A549 (cell line): ENCODE measurements around the gene TGFBR2. TPM values are rescaled to one million over a fixed set of nuclear protein-coding genes. Genes with fewer than 3 reads are reported as not detected.
A peak's percentile ranks its signal among the peaks of the same experiment; 100 is the strongest.

Experiments used
- ATAC-seq, 2 experiments: fragments of 200-7000 bp in 1 of 2; fragments of >200 bp in 1 of 2; cut with Nextera tagmentation in 1 of 2; cut with Tn5 transposase in 1 of 2; 3 replicates each; pipeline versions ENCODE4 v1.8.0 to v1.9.1; 2018 to 2020; ENCODE audit warnings: mild to moderate bottlenecking in 1 of 2, moderate library complexity in 1 of 2
- CTCF ChIA-PET: fragments of 300-600 bp; sonication (Branson Sonifier 250); formaldehyde crosslinking; extraction: SDS; loops from one replicate; lab custom pipeline; 2021; ENCODE audit warnings: antibody characterized with exemption, inconsistent platforms; lab: Yijun Ruan, JAX
- POLR2A ChIA-PET: fragments of 350-600 bp; formaldehyde crosslinking; extraction: SDS; loops from one replicate; lab custom pipeline; 2021; ENCODE audit warnings: antibody characterized with exemption, inconsistent platforms; lab: Yijun Ruan, JAX
- DNase-seq, 2 experiments: peaks; one replicate each; pipeline versions ENCODE4 v3.0.0 to v3.0.0-alpha.2; 2011 to 2016; ENCODE audit warnings: low read depth in 1 of 2, low spot score in 1 of 2
- FAIRE-seq: peaks from 2 replicates; lab custom pipeline; 2011; peaks lifted over from hg19 to GRCh38; lab: Jason Lieb, UNC
- H3K27ac ChIP-seq, 2 experiments: fragments of >200 bp; sonication (Bioruptor Twin); formaldehyde crosslinking; 3 replicates each; pipeline ENCODE4 v1.5.1; 2016 to 2017
- H3K4me1 ChIP-seq: fragments of >200 bp; sonication (Bioruptor Twin); formaldehyde crosslinking; 3 replicates; pipeline ENCODE4 v1.6.1; 2016
- H3K4me2 ChIP-seq: fragments of >200 bp; sonication (Bioruptor Twin); formaldehyde crosslinking; 3 replicates; pipeline ENCODE4 v1.6.1; 2016
- H3K4me3 ChIP-seq: fragments of >200 bp; sonication (Bioruptor Twin); formaldehyde crosslinking; 3 replicates; pipeline ENCODE4 v1.5.1; 2016
- H3K9me3 ChIP-seq: fragments of >200 bp; sonication (Bioruptor Twin); formaldehyde crosslinking; 3 replicates; pipeline ENCODE4 v1.6.1; 2016
- BHLHE40 ChIP-seq: IDR thresholded peaks from 2 replicates; pipeline ENCODE4 v1.6.1; 2012; ENCODE audit warnings: low read depth, low read length, inconsistent platforms
- CHD4 ChIP-seq: fragments of 200-600 bp; sonication (generic); IDR thresholded peaks from 2 replicates; pipeline ENCODE4 v1.6.1; 2016; ENCODE audit warnings: antibody characterized with exemption, mild to moderate bottlenecking, borderline replicate concordance
- ELK1 ChIP-seq: fragments of 150-350 bp; IDR thresholded peaks from 2 replicates; pipeline ENCODE4 v1.6.1; 2014; ENCODE audit warnings: low read depth, mild to moderate bottlenecking, low read length
- EP300 ChIP-seq, 2 experiments: fragments of >200 bp; sonication (Bioruptor Twin); formaldehyde crosslinking; IDR thresholded peaks; 2 replicates in 1 of 2; 3 replicates in 1 of 2; pipeline ENCODE4 v1.6.1; 2016 to 2017
- ESRRA ChIP-seq: fragments of 150-350 bp; IDR thresholded peaks from 2 replicates; pipeline ENCODE4 v1.6.1; 2014; ENCODE audit warnings: mild to moderate bottlenecking, low read length, borderline replicate concordance
- FOSB ChIP-seq: fragments of 250-450 bp; sonication (Bioruptor Pico); IDR thresholded peaks from 2 replicates; pipeline ENCODE4 v1.5.0; 2020; ENCODE audit warnings: mild to moderate bottlenecking, moderate library complexity
- FOSL2 ChIP-seq, 2 experiments: fragments of 450-650 bp in 1 of 2; fragments of >200 bp in 1 of 2; sonication (Bioruptor Twin) in 1 of 2; formaldehyde crosslinking; IDR thresholded peaks; 2 replicates each; pipeline versions ENCODE4 v1.5.0 to v1.6.1; 2016 to 2020; ENCODE audit warnings: mild to moderate bottlenecking in 1 of 2, moderate library complexity in 1 of 2
- FOXS1 ChIP-seq: fragments of 250-450 bp; sonication (Bioruptor Pico); IDR thresholded peaks from 2 replicates; pipeline ENCODE4 v1.5.0; 2020; ENCODE audit warnings: mild to moderate bottlenecking, moderate library complexity
- GATA3 ChIP-seq: IDR thresholded peaks from 2 replicates; pipeline ENCODE4 v1.6.1; 2012; ENCODE audit warnings: borderline replicate concordance
- HOXA7 ChIP-seq: fragments of 250-450 bp; sonication (Bioruptor Pico); IDR thresholded peaks from 2 replicates; pipeline ENCODE4 v1.5.0; 2020; ENCODE audit warnings: mild to moderate bottlenecking, moderate library complexity
- HOXB5 ChIP-seq: fragments of 250-450 bp; sonication (Bioruptor Pico); IDR thresholded peaks from 2 replicates; pipeline ENCODE4 v1.5.0; 2020; ENCODE audit warnings: mild to moderate bottlenecking, moderate library complexity
- JUNB ChIP-seq: fragments of >200 bp; sonication (Bioruptor Twin); formaldehyde crosslinking; IDR thresholded peaks from 2 replicates; pipeline ENCODE4 v1.6.1; 2016
- KDM1A ChIP-seq: fragments of 200-600 bp; sonication (generic); IDR thresholded peaks from 2 replicates; pipeline ENCODE4 v1.6.1; 2016; ENCODE audit warnings: low read depth, mild to moderate bottlenecking
- KDM5A ChIP-seq: fragments of 200-600 bp; sonication (generic); IDR thresholded peaks from 2 replicates; pipeline ENCODE4 v1.6.1; 2016; ENCODE audit warnings: antibody characterized with exemption, mild to moderate bottlenecking
- MAFK ChIP-seq: fragments of 450-650 bp; IDR thresholded peaks from 2 replicates; pipeline ENCODE4 v1.6.1; 2014; ENCODE audit not compliant: partially characterized antibody
- PHF8 ChIP-seq: fragments of 200-600 bp; sonication (generic); IDR thresholded peaks from 2 replicates; pipeline ENCODE4 v1.6.1; 2016; ENCODE audit warnings: low read depth, mild to moderate bottlenecking, antibody characterized with exemption, moderate library complexity, borderline replicate concordance
- POLR2AphosphoS2 ChIP-seq: conservative IDR thresholded peaks from 2 replicates; pipeline ENCODE4 v1.6.1; 2012; ENCODE audit warnings: low read length, improper control_type of control experiment, inconsistent platforms
- RAD21 ChIP-seq, 2 experiments: fragments of >200 bp in 1 of 2; sonication (Bioruptor Twin) in 1 of 2; formaldehyde crosslinking in 1 of 2; IDR thresholded peaks in 1 of 2; conservative IDR thresholded peaks in 1 of 2; 2 replicates in 1 of 2; 3 replicates in 1 of 2; pipeline ENCODE4 v1.6.1; 2012 to 2018; ENCODE audit warnings: inconsistent platforms in 1 of 2
- SMC3 ChIP-seq: fragments of >200 bp; sonication (Bioruptor Twin); formaldehyde crosslinking; IDR thresholded peaks from 3 replicates; pipeline ENCODE4 v1.6.1; 2018; ENCODE audit warnings: inconsistent platforms
- TFCP2L1 ChIP-seq: fragments of 250-450 bp; sonication (Bioruptor Pico); IDR thresholded peaks from 2 replicates; pipeline ENCODE4 v1.5.0; 2021; ENCODE audit warnings: mild to moderate bottlenecking
- TP53 ChIP-seq: fragments of 250-450 bp; sonication (Bioruptor Pico); IDR thresholded peaks from 2 replicates; pipeline ENCODE4 v1.5.0; 2021; ENCODE audit warnings: mild to moderate bottlenecking, moderate library complexity
- ZC3H11A ChIP-seq: fragments of 450-650 bp; IDR thresholded peaks from 2 replicates; pipeline ENCODE4 v1.6.1; 2014; ENCODE audit warnings: antibody characterized with exemption, mild to moderate bottlenecking
- ZFP36 ChIP-seq: fragments of 450-650 bp; IDR thresholded peaks from 2 replicates; pipeline ENCODE4 v1.6.1; 2014; ENCODE audit warnings: borderline replicate concordance; ENCODE audit not compliant: partially characterized antibody
- WGBS: methylation state at CpG from one replicate; pipeline ENCODE4 v1.1.6; 2017; ENCODE audit errors: missing lambda C conversion rate; 5-methylcytosine and 5-hydroxymethylcytosine counted together
- polyA plus RNA-seq, 4 experiments: library from polyadenylated mRNA; depleted of rRNA in 3 of 4; stranded (reverse); fragments of >200 nt; fragmentation: RNase III in 1 of 4; extraction: RNeasy Plus Mini Kit Qiagen cat#74134 plus additional on column Dnase treatment in 1 of 4; gene quantifications; 2 replicates in 3 of 4; 3 replicates in 1 of 4; pipeline ENCODE4 v1.2.3, GENCODE V29; 2011 to 2017
- TF ChIP-seq, protein P1 (sequence below): IDR thresholded peaks from 2 replicates; pipeline ENCODE4 v1.6.1; 2012
- TF ChIP-seq, protein P2 (sequence below): fragments of >200 bp; sonication (Bioruptor Twin); formaldehyde crosslinking; IDR thresholded peaks from 3 replicates; pipeline ENCODE4 v1.6.1; 2016
- TF ChIP-seq, protein P3 (sequence below): fragments of 200-600 bp; sonication (generic); IDR thresholded peaks from 2 replicates; pipeline ENCODE4 v1.6.1; 2016; ENCODE audit warnings: antibody characterized with exemption, mild to moderate bottlenecking, moderate library complexity
- TF ChIP-seq, protein P4 (sequence below): IDR thresholded peaks from 2 replicates; pipeline ENCODE4 v1.6.1; 2012; ENCODE audit warnings: low read depth, borderline replicate concordance
- TF ChIP-seq, protein P5 (sequence below): fragments of >200 bp; sonication (Bioruptor Twin); formaldehyde crosslinking; IDR thresholded peaks from 2 replicates; pipeline ENCODE4 v1.6.1; 2016
- TF ChIP-seq, protein P6 (sequence below): IDR thresholded peaks from 2 replicates; pipeline ENCODE4 v1.6.1; 2012

Gene TGFBR2
- polyA plus RNA-seq, 2 of the 4 experiments (the other 2 are of a cell fraction), result 48.5 to 97.4 TPM

GRCh38 chr3:30720586-30721313 lies 114.3 kb downstream of the TGFBR2 start (continued):
- TF ChIP-seq TP53 (CRISPR knock-in tag), result no peak
- no peak for TF ChIP-seq HOXA7 (CRISPR knock-in tag)
- no peak for TF ChIP-seq KDM1A
- TF ChIP-seq FOXS1 (CRISPR knock-in tag), result peak; percentile 91; the same call in 1 of the 2 replicates
- TF ChIP-seq SMC3, result peak; percentile 46; the same call in 2 of the 3 replicates
- no peak for TF ChIP-seq TFCP2L1 (CRISPR knock-in tag)
- TF ChIP-seq EP300 (IDR thresholded peaks at IDR 0.05), result peak; percentile 81 to 87; a peak in 4 of 5 replicates
- TF ChIP-seq BHLHE40, result no peak
- TF ChIP-seq, protein P1, sequence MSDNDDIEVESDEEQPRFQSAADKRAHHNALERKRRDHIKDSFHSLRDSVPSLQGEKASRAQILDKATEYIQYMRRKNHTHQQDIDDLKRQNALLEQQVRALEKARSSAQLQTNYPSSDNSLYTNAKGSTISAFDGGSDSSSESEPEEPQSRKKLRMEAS, result peak; percentile 84
- peak; percentile 40 to 59; a peak in 4 of 5 replicates for TF ChIP-seq RAD21 (conservative IDR thresholded peaks at IDR 0.05 in 1 of 2, IDR thresholded peaks at IDR 0.05 in 1 of 2)
- TF ChIP-seq, protein P2, sequence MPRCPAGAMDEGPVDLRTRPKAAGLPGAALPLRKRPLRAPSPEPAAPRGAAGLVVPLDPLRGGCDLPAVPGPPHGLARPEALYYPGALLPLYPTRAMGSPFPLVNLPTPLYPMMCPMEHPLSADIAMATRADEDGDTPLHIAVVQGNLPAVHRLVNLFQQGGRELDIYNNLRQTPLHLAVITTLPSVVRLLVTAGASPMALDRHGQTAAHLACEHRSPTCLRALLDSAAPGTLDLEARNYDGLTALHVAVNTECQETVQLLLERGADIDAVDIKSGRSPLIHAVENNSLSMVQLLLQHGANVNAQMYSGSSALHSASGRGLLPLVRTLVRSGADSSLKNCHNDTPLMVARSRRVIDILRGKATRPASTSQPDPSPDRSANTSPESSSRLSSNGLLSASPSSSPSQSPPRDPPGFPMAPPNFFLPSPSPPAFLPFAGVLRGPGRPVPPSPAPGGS, result peak; percentile 88; the same call in 1 of the 3 replicates
- peak; percentile 20 for TF ChIP-seq ZFP36
- no peak for TF ChIP-seq POLR2AphosphoS2
- no peak for TF ChIP-seq ELK1
- TF ChIP-seq, protein P3, sequence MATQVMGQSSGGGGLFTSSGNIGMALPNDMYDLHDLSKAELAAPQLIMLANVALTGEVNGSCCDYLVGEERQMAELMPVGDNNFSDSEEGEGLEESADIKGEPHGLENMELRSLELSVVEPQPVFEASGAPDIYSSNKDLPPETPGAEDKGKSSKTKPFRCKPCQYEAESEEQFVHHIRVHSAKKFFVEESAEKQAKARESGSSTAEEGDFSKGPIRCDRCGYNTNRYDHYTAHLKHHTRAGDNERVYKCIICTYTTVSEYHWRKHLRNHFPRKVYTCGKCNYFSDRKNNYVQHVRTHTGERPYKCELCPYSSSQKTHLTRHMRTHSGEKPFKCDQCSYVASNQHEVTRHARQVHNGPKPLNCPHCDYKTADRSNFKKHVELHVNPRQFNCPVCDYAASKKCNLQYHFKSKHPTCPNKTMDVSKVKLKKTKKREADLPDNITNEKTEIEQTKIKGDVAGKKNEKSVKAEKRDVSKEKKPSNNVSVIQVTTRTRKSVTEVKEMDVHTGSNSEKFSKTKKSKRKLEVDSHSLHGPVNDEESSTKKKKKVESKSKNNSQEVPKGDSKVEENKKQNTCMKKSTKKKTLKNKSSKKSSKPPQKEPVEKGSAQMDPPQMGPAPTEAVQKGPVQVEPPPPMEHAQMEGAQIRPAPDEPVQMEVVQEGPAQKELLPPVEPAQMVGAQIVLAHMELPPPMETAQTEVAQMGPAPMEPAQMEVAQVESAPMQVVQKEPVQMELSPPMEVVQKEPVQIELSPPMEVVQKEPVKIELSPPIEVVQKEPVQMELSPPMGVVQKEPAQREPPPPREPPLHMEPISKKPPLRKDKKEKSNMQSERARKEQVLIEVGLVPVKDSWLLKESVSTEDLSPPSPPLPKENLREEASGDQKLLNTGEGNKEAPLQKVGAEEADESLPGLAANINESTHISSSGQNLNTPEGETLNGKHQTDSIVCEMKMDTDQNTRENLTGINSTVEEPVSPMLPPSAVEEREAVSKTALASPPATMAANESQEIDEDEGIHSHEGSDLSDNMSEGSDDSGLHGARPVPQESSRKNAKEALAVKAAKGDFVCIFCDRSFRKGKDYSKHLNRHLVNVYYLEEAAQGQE, result no peak
- peak; percentile 99 for TF ChIP-seq GATA3
- TF ChIP-seq MAFK, result no peak
- TF ChIP-seq FOSL2 (IDR thresholded peaks at IDR 0.05), result peak; percentile 96
- TF ChIP-seq FOSL2 (CRISPR knock-in tag; IDR thresholded peaks at IDR 0.05), result peak; percentile 98
- TF ChIP-seq JUNB, result peak; percentile 97

GRCh38 chr3:30721314-30721634 lies 114.9 kb downstream of the TGFBR2 start:
- DNase-seq (no peak), ATAC-seq (peak in 1 of 2 experiments; percentile 70; a peak in 2 of 6 replicates), FAIRE-seq (no peak)
- Histone ChIP-seq H3K27ac (peak overlapping the region; percentile 74 to 82), H3K4me1 (peaks cover 20% of the 10 kb centered on the region), H3K4me2 (peak overlapping the region; percentile 89), H3K4me3 (peak overlapping the region; percentile 21; the same call in 1 of the 3 replicates), H3K9me3 (peaks cover 16% of the 10 kb centered on the region; the same call in 2 of the 3 replicates)
- CTCF ChIA-PET, result interaction anchor here (1.0 to 1.1 kb wide), 2 partner anchors 27 kb away, joined by 3 read pairs; no protein-coding TSS in a partner anchor
- POLR2A ChIA-PET, result interaction anchor here (1.0 kb wide), 1 partner anchor 31 kb away, joined by 5 read pairs; no protein-coding TSS in a partner anchor
- whole genome bisulfite sequencing, result 4% methylated on average over 2 of the region's 2 CpGs
- TF ChIP-seq FOSB (CRISPR knock-in tag) (no peak), ESRRA (no peak), EP300 (IDR thresholded peaks at IDR 0.05) (no peak), HOXB5 (CRISPR knock-in tag) (0 out of 2 replicates have a peak, but pooled peaks have one; percentile 36), CHD4 (no peak), SMC3 (peak; percentile 32; the same call in 1 of the 3 replicates), PHF8 (no peak), KDM5A (no peak), ZC3H11A (no peak)
- TF ChIP-seq, protein P4, sequence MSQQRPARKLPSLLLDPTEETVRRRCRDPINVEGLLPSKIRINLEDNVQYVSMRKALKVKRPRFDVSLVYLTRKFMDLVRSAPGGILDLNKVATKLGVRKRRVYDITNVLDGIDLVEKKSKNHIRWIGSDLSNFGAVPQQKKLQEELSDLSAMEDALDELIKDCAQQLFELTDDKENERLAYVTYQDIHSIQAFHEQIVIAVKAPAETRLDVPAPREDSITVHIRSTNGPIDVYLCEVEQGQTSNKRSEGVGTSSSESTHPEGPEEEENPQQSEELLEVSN, result no peak
- TF ChIP-seq, protein P5, sequence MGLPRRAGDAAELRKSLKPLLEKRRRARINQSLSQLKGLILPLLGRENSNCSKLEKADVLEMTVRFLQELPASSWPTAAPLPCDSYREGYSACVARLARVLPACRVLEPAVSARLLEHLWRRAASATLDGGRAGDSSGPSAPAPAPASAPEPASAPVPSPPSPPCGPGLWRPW, result no peak
- TF ChIP-seq, protein P6, sequence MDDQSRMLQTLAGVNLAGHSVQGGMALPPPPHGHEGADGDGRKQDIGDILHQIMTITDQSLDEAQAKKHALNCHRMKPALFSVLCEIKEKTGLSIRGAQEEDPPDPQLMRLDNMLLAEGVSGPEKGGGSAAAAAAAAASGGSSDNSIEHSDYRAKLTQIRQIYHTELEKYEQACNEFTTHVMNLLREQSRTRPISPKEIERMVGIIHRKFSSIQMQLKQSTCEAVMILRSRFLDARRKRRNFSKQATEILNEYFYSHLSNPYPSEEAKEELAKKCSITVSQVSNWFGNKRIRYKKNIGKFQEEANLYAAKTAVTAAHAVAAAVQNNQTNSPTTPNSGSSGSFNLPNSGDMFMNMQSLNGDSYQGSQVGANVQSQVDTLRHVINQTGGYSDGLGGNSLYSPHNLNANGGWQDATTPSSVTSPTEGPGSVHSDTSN, result no peak
- TF ChIP-seq, protein P2, result no peak
